ENCODE data around the gene C1QTNF12. TPM values are rescaled to one million over a fixed set of nuclear protein-coding genes. Genes with fewer than 3 reads are reported as not detected.
A peak's percentile ranks its signal among the peaks of the same experiment; 100 is the strongest.

Gene C1QTNF12
- total and polyA plus RNA-seq, 7 donors: 0.13 to 1.4 (median 0.86) TPM

DNA sequence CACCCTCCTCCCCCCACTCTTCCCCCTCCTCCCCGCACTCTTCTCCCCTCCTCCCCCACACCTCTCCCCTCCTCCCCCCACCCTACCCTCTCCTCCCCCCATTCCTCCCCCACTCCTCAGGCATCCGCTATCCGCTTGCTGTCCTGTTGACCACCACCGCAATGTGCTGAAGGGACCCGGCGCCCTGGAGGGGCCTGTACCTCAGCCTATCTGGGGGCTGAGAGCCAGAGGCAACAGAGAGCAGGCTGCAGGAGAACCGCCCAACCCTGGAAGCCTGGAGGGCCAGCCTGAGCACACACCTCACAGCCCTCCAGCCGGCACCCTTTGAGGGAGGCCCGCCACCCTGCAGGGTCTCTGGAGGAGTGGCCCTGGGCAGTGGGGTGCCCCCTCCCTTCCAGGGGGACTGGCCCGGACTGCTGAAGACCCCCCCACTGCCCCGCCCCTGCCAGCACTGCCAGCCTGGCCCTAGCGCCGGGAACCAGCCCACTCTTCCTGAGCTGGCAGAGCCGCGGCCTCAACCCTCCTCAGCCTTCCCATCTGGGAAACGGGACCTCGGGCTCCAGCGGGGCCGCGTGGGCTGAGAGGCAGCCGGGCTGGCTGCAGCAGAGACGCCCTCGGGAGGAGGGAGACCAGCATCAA is 1.2 kb downstream of the C1QTNF12 start:
- no peak overlapping the region for H3K27ac ChIP-seq
- ATAC-seq: no peak
- DNase-seq: peak in 1 of 2 donors; percentile 9
- no peaks in the 10 kb centered on the region for H3K36me3 ChIP-seq (ENCODE audit: insufficient read depth in 1 of 2, low read depth in 1 of 2)
- H3K9me3 ChIP-seq: no peaks in the 10 kb centered on the region
- H3K27me3 ChIP-seq (ENCODE audit: insufficient read depth in 3 of 3, low read length in 2 of 3): peaks cover 0 to 21% (median 18%) of the 10 kb centered on the region in 3 donors
- H3K4me3 ChIP-seq: no peak overlapping the region
- intact Hi-C loops (cut with DNase I): no loop called here
- TF ChIP-seq, protein P1, sequence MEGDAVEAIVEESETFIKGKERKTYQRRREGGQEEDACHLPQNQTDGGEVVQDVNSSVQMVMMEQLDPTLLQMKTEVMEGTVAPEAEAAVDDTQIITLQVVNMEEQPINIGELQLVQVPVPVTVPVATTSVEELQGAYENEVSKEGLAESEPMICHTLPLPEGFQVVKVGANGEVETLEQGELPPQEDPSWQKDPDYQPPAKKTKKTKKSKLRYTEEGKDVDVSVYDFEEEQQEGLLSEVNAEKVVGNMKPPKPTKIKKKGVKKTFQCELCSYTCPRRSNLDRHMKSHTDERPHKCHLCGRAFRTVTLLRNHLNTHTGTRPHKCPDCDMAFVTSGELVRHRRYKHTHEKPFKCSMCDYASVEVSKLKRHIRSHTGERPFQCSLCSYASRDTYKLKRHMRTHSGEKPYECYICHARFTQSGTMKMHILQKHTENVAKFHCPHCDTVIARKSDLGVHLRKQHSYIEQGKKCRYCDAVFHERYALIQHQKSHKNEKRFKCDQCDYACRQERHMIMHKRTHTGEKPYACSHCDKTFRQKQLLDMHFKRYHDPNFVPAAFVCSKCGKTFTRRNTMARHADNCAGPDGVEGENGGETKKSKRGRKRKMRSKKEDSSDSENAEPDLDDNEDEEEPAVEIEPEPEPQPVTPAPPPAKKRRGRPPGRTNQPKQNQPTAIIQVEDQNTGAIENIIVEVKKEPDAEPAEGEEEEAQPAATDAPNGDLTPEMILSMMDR (IDR thresholded peaks at IDR 0.05): no peak
- WGBS, 3 donors: 69 to 80% (median 69%) methylated on average over 13 to 23 of the region's 23 CpGs
- no peaks in the 10 kb centered on the region for H3K4me1 ChIP-seq

DNA sequence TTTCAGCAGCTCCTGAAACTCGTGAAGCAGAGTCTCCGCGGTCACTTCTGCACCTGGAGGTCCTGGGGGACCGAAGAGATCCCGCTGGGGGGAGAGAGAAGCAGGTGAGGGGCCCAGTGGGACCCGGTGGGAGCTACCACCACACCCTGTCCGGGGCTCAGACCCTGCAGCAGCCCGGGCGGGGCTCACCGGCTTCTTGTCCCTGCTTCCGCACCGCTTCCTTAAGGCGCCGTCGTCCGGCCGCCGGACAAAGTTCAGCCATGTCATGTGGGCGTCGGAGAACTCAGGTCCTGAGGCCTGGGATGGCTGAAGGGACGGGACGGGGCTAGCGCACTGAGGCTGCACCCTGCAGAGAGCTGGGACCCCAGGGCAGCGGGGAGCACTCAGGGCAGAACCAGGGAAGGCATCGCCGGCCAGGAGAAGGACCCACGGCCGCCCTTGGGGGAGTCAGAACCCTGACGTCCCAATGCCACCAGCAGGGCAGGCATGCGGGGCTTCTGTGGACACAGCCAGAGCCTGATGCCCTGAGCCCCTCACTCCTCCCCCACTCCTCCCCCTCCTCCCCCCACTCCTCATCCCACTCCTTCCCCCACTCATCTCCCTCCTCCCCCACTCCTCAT is 2.2 kb downstream of the C1QTNF12 start:
- peak overlapping the region; percentile 44 for H3K4me3 ChIP-seq

DNA sequence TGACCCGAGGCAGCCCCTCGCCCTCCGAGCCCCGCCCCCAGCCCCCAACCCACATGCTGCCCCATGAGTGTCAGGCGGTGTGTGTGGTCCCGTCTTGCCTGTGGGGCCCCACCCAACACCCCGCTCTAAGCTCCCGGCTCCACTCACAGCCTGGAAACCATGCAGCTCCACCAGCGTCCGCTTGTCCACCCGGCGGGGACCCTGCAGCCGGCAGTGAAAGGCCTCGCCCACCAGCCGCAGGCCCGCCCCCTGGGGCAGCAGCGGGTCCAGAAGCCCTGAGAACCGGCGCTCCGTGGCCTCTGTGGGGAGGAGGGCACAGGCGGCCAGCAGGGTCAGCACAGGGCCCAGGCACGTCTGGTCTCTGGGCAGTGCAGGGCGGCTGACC is 2.7 kb downstream of the C1QTNF12 start:
- WGBS, 3 donors: 47 to 55% (median 53%) methylated on average over 22 to 23 of the region's 23 CpGs
- Histone ChIP-seq H3K4me1 (no peaks in the 10 kb centered on the region), H3K4me3 (peak overlapping the region; percentile 44), H3K36me3 (ENCODE audit: insufficient read depth in 1 of 2, low read depth in 1 of 2) (no peaks in the 10 kb centered on the region), H3K27me3 (ENCODE audit: insufficient read depth in 3 of 3, low read length in 2 of 3) (peaks cover 0 to 33% (median 23%) of the 10 kb centered on the region in 3 donors), H3K27ac (no peak overlapping the region), H3K9me3 (no peaks in the 10 kb centered on the region)
- ATAC-seq: no peak
- TF ChIP-seq, protein P1 (IDR thresholded peaks at IDR 0.05): no peak
- no peak for DNase-seq
- intact Hi-C loops (cut with DNase I): no loop called here

More for the DNA sequence above, 2.2 kb downstream of the C1QTNF12 start:
- Histone ChIP-seq H3K27ac (no peak overlapping the region), H3K27me3 (ENCODE audit: insufficient read depth in 3 of 3, low read length in 2 of 3) (peaks cover 0 to 31% (median 23%) of the 10 kb centered on the region in 3 donors), H3K4me1 (no peaks in the 10 kb centered on the region), H3K9me3 (no peaks in the 10 kb centered on the region), H3K36me3 (ENCODE audit: insufficient read depth in 1 of 2, low read depth in 1 of 2) (no peaks in the 10 kb centered on the region)
- intact Hi-C loops (cut with DNase I): no loop called here
- TF ChIP-seq, protein P1 (IDR thresholded peaks at IDR 0.05): no peak
- ATAC-seq: peak in 1 of 4 donors; percentile 21
- 40 to 60% (median 50%) methylated on average over 18 to 30 of the region's 30 CpGs for WGBS, 3 donors
- DNase-seq: no peak

DNA sequence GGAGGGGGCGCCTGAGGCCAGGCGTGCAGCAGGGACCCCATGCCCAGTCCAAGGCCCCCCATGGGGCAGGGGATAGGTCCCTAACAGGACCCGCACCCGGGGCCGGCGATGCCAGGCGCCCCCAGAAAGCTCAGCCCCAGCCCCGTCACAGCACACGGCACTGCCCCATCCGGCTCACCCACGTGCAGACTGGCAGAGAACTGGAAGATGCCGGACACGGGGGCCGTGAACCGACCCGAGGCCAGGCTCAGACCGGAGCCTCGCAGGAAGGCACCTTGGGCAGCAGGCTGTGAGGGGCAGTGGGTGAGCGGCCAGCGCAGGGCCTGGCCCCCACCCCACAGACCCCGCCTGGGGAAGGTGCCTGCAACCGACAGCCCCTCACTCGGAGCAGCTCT is 3.3 kb downstream of the C1QTNF12 start:
- H3K4me3 ChIP-seq: no peak overlapping the region
- no peak for DNase-seq
- WGBS, 3 donors: 78 to 91% (median 90%) methylated on average over 22 to 23 of the region's 23 CpGs
- H3K4me1 ChIP-seq: no peaks in the 10 kb centered on the region
- no peaks in the 10 kb centered on the region for H3K36me3 ChIP-seq (ENCODE audit: insufficient read depth in 1 of 2, low read depth in 1 of 2)
- ATAC-seq: no peak
- intact Hi-C loops (cut with DNase I): no loop called here
- peaks cover 0 to 36% (median 25%) of the 10 kb centered on the region in 3 donors for H3K27me3 ChIP-seq (ENCODE audit: insufficient read depth in 3 of 3, low read length in 2 of 3)
- H3K9me3 ChIP-seq: no peaks in the 10 kb centered on the region
- H3K27ac ChIP-seq: no peak overlapping the region
- TF ChIP-seq, protein P1 (IDR thresholded peaks at IDR 0.05): no peak
